Stimulated activated CD8-positive, alpha-beta memory T cell treated with anti-CD3 and anti-CD28 coated beads, Interleukin-15, amount 100 ng/mL, for 4 hours (primary cell): ENCODE data around the gene CMYA5.
"Not testable (repeated sequence)": the region's sequence is repeated elsewhere in the genome, so short reads cannot be mapped to it uniquely, and the experiment has no call there.

Experiments used
- DNase-seq, 2 donors: peaks; one replicate each; pipeline ENCODE4 v3.0.0-alpha.2; 2020; ENCODE audit warnings: low read depth in 2 of 2

CMYA5 gene

GRCh38 chr5:79702606-79703380, 13.2 kb downstream of the CMYA5 start:
- DNase-seq, result no peak

- DNase-seq, result no peak
Observed at GRCh38 chr5:79703381-79703645, 13.7 kb downstream of the CMYA5 start.

GRCh38 chr5:79704553-79704952, 14.9 kb downstream of the CMYA5 start:
- no peak for DNase-seq

GRCh38 chr5:79705632-79706031, 16.0 kb downstream of the CMYA5 start:
- no peak for DNase-seq

- DNase-seq, result not testable (repeated sequence)
Observed at GRCh38 chr5:79706317-79706716, 16.7 kb downstream of the CMYA5 start.

GRCh38 chr5:79707535-79707934, 17.9 kb downstream of the CMYA5 start:
- no peak for DNase-seq

GRCh38 chr5:79712741-79713140, 23.1 kb downstream of the CMYA5 start:
- DNase-seq, result no peak

GRCh38 chr5:79713727-79714126, 24.1 kb downstream of the CMYA5 start:
- no peak for DNase-seq

- DNase-seq, result no peak
Observed at GRCh38 chr5:79716839-79717238, 27.2 kb downstream of the CMYA5 start.

GRCh38 chr5:79720096-79720495, 30.5 kb downstream of the CMYA5 start:
- no peak for DNase-seq

- no peak for DNase-seq
Observed at GRCh38 chr5:79727451-79728355, 38.1 kb downstream of the CMYA5 start.

GRCh38 chr5:79728396-79728795, 38.8 kb downstream of the CMYA5 start:
- no peak for DNase-seq

- DNase-seq, result no peak
Observed at GRCh38 chr5:79729679-79730078, 40.0 kb downstream of the CMYA5 start.

- no peak for DNase-seq
Observed at GRCh38 chr5:79730564-79730963, 40.9 kb downstream of the CMYA5 start.

- DNase-seq, result no peak
Observed at GRCh38 chr5:79731775-79732174, 42.1 kb downstream of the CMYA5 start.

GRCh38 chr5:79736528-79737514, 47.2 kb downstream of the CMYA5 start:
- DNase-seq, result no peak

GRCh38 chr5:79738349-79738748, 48.7 kb downstream of the CMYA5 start:
- DNase-seq, result no peak

GRCh38 chr5:79742549-79743136, 53.0 kb downstream of the CMYA5 start:
- DNase-seq, result no peak

GRCh38 chr5:79743846-79744605, 54.4 kb downstream of the CMYA5 start:
- DNase-seq, result no peak

GRCh38 chr5:79745255-79745654, 55.6 kb downstream of the CMYA5 start:
- no peak for DNase-seq
